Thyroid gland (tissue), 4 donors: Measurements from ENCODE around the gene ZNF665.

Experiments used
- CTCF ChIP-seq, 6 experiments: fragments of 200-600 bp in 3 of 6; fragments of 450-650 bp in 3 of 6; sonication (generic) in 3 of 6; IDR thresholded peaks; one replicate each; pipeline ENCODE4 v1.5.1; 2016 to 2019; ENCODE audit warnings: antibody characterized with exemption in 6 of 6, mild to moderate bottlenecking in 2 of 6, inconsistent platforms in 1 of 6, moderate library complexity in 1 of 6
- POLR2A ChIP-seq, 2 donors: fragments of 450-650 bp; IDR thresholded peaks; one replicate each; pipeline ENCODE4 v1.6.1; 2017; ENCODE audit warnings: antibody characterized with exemption in 2 of 2, mild to moderate bottlenecking in 2 of 2, moderate library complexity in 1 of 2

- no peak for TF ChIP-seq CTCF (IDR thresholded peaks at IDR 0.05)
- TF ChIP-seq POLR2A (IDR thresholded peaks at IDR 0.05): no peak
Measured at GRCh38 chr19:53182202-53182601, 11.0 kb downstream of the ZNF665 start.
